Prostate gland (tissue), 2 donors: Measurements from ENCODE around the gene AK9. TPM values are rescaled to one million over a fixed set of nuclear protein-coding genes. Genes with fewer than 3 reads are reported as not detected.

Source experiments
- DNase-seq: peaks from one replicate; pipeline ENCODE4 v3.0.0-alpha.2; 2019; ENCODE audit warnings: low spot score
- H3K27ac ChIP-seq, 2 donors: fragments of 200-600 bp; sonication (generic); 2 replicates each; pipeline ENCODE4 v1.5.1; 2017 to 2019
- H3K27me3 ChIP-seq: fragments of 200-600 bp; sonication (generic); replicated peaks from 2 replicates; pipeline ENCODE4 v1.5.1; 2019; ENCODE audit not compliant: insufficient read depth
- H3K36me3 ChIP-seq, 2 donors: fragments of 200-600 bp; sonication (generic); 1 replicate in 1 of 2; 2 replicates in 1 of 2; pipeline versions ENCODE4 v1.5.1 to v1.8.1; 2017 to 2019
- H3K4me1 ChIP-seq: fragments of 200-600 bp; sonication (generic); replicated peaks from 2 replicates; pipeline ENCODE4 v1.5.1; 2019
- H3K4me3 ChIP-seq, 2 donors: fragments of 200-600 bp; sonication (generic); 2 replicates each; pipeline ENCODE4 v1.5.1; 2017 to 2019
- H3K9me3 ChIP-seq: fragments of 200-600 bp; sonication (generic); 2 replicates; pipeline ENCODE4 v1.5.1; 2017
- POLR2A ChIP-seq: fragments of 450-650 bp; IDR thresholded peaks from one replicate; pipeline ENCODE4 v1.6.1; 2016; ENCODE audit warnings: antibody characterized with exemption, mild to moderate bottlenecking
- POLR2AphosphoS5 ChIP-seq: sonication (generic); formaldehyde crosslinking; IDR thresholded peaks from one replicate; pipeline ENCODE4 v1.6.1; 2017; ENCODE audit warnings: antibody characterized with exemption
- WGBS: methylation state at CpG from one replicate; pipeline ENCODE4 v1.1.5; 2018; 5-methylcytosine and 5-hydroxymethylcytosine counted together
- intact Hi-C: fragments of 100-400 bp; cut with DNase I; formaldehyde crosslinking; loops from one replicate; pipeline ENCODE4 v1.14.2; 2022
- total RNA-seq, 2 donors: library from RNA; depleted of rRNA; stranded (reverse); fragments of >200 nt; gene quantifications; one replicate each; pipeline ENCODE4 v1.1.0, GENCODE V29; 2016
- TF ChIP-seq, protein P1 (sequence below), 4 experiments: fragments of 200-600 bp in 2 of 4; fragments of 450-650 bp in 2 of 4; sonication (generic) in 2 of 4; IDR thresholded peaks; 1 replicate in 3 of 4; 2 replicates in 1 of 4; pipeline ENCODE4 v1.5.1; 2016 to 2019; ENCODE audit warnings: antibody characterized with exemption in 4 of 4, mild to moderate bottlenecking in 2 of 4, moderate library complexity in 2 of 4

AK9 gene
- total RNA-seq, 2 donors from 2014 or later = 4.5 to 22.0 TPM

DNA sequence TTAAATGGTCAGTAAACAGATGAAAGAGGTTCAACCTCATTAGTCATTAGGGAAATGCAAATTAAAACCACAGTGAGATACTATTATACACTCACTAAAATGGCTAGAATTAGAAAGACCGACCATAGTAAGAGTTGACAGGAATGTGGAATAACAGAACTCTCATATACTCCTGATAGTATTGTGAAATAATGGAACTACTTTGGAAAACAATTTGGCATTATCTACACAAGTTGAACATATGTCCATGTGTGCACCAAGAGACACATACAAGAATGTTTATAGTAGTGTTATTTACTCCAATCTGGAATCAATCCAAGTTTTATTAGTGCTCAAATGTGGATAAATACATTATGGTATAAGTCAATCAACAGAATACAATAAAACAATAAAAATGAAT, 59.6 kb downstream of the AK9 start:
- Histone ChIP-seq H3K27me3 (no peaks in the 10 kb centered on the region), H3K9me3 (no peaks in the 10 kb centered on the region), H3K36me3 (no peaks in the 10 kb centered on the region), H3K4me3 (no peak overlapping the region), H3K4me1 (no peaks in the 10 kb centered on the region), H3K27ac (no peak overlapping the region)
- TF ChIP-seq, protein P1, sequence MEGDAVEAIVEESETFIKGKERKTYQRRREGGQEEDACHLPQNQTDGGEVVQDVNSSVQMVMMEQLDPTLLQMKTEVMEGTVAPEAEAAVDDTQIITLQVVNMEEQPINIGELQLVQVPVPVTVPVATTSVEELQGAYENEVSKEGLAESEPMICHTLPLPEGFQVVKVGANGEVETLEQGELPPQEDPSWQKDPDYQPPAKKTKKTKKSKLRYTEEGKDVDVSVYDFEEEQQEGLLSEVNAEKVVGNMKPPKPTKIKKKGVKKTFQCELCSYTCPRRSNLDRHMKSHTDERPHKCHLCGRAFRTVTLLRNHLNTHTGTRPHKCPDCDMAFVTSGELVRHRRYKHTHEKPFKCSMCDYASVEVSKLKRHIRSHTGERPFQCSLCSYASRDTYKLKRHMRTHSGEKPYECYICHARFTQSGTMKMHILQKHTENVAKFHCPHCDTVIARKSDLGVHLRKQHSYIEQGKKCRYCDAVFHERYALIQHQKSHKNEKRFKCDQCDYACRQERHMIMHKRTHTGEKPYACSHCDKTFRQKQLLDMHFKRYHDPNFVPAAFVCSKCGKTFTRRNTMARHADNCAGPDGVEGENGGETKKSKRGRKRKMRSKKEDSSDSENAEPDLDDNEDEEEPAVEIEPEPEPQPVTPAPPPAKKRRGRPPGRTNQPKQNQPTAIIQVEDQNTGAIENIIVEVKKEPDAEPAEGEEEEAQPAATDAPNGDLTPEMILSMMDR (IDR thresholded peaks at IDR 0.05) = no peak
- TF ChIP-seq POLR2AphosphoS5 (no peak), POLR2A (no peak)
- intact Hi-C loops = no loop called here
- WGBS = 100% methylated on average over 1 of the region's 1 CpG
- no peak for DNase-seq

DNA sequence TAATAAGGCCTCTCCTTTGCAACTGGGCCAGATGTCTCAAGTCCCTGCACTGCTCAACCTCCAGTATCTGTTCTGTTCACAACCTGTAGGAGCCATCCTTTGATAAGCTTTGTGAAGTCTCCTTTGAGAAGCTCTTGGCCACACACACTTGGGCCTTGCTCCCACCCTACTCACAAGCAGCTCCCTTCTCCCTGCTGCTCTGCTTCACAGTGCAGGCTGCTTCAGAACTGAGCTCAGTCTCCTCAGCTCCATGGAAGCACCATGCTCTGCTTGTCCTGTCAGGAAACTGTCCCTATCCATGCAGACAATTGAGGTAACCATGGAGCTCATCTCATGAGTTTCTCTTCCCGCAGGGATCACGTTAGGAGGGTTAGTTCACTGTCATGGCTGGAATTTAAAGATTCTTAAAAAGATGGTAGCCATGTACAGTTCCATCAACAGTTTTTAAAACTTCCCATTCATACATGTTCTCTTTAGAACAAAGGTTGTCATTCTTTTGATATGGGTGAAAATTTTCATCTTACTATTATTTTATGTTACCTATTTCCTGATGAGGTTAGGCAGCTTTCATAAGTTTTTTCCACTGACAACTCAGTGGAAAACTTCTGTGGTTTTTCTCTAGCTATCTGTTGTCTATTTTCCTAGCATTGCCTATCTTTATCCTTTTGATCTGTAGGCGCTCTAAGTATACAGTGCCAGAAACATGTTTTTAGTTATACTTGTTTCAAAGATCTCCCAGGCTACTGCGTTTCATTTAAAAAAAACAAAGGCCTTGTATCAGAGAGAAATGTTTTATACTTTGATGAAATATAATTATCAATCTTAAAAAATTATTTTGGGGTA, 62.6 kb downstream of the AK9 start:
- DNase-seq = no peak
- TF ChIP-seq POLR2A = no peak
- TF ChIP-seq POLR2AphosphoS5 = no peak
- TF ChIP-seq, protein P1 (IDR thresholded peaks at IDR 0.05) = no peak
- no peaks in the 10 kb centered on the region for H3K4me1 ChIP-seq
- intact Hi-C loops = no loop called here
- H3K27ac ChIP-seq = no peak overlapping the region
- no peaks in the 10 kb centered on the region for H3K9me3 ChIP-seq
- no peak overlapping the region for H3K4me3 ChIP-seq
- 88% methylated on average over 4 of the region's 4 CpGs for WGBS
- H3K36me3 ChIP-seq = no peaks in the 10 kb centered on the region
- H3K27me3 ChIP-seq = no peaks in the 10 kb centered on the region

DNA sequence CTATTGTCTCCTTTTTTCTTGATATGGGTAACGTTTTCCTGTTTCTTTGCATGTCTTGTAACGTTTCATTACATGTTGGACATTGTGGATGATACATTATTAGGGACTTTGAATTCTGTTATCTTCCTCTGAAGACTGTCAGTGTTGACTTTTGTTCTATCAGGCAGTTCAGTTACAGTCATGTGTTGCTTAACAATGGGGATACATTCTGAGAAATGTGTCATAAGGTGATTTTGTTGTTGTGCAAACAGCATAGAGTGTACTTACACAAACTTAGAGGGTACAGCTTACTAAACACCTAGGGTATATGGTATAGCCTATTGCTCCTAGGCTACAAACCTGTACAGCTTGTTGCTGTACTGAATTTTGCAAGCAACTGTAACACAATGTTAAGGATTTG, 64.7 kb downstream of the AK9 start:
- Histone ChIP-seq H3K4me3 (no peak overlapping the region), H3K36me3 (no peaks in the 10 kb centered on the region), H3K9me3 (no peaks in the 10 kb centered on the region), H3K27me3 (no peaks in the 10 kb centered on the region), H3K27ac (no peak overlapping the region), H3K4me1 (no peaks in the 10 kb centered on the region)
- intact Hi-C loops = no loop called here
- WGBS = 19% methylated on average over 2 of the region's 2 CpGs
- TF ChIP-seq POLR2A = no peak
- TF ChIP-seq POLR2AphosphoS5 = no peak
- TF ChIP-seq, protein P1 (IDR thresholded peaks at IDR 0.05) = no peak
- no peak for DNase-seq

DNA sequence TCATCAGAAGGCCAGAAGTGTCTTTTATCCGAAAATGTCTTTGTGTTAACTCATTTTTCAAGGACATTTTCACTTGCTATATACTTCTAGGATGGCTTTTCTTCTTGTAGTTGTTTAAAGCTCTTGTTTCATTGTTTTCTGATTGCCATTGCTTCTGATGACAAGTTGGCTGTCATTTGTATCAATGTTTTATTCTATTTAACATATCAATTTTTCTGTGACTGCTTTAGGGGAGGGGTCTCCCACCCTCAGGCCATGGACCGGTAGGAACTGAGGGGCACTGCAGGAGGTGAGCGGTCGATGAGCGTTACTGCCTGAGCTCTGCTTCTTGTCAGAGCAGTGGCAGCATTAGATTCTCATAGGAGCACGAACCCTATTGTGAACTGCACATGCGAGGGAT, 65.8 kb downstream of the AK9 start:
- Histone ChIP-seq H3K9me3 (no peaks in the 10 kb centered on the region), H3K27ac (no peak overlapping the region), H3K36me3 (no peaks in the 10 kb centered on the region), H3K27me3 (no peaks in the 10 kb centered on the region), H3K4me3 (no peak overlapping the region), H3K4me1 (no peaks in the 10 kb centered on the region)
- DNase-seq = no peak
- TF ChIP-seq, protein P1 (IDR thresholded peaks at IDR 0.05) = no peak
- no peak for TF ChIP-seq POLR2A
- intact Hi-C loops = no loop called here
- WGBS = 91% methylated on average over 7 of the region's 7 CpGs

DNA sequence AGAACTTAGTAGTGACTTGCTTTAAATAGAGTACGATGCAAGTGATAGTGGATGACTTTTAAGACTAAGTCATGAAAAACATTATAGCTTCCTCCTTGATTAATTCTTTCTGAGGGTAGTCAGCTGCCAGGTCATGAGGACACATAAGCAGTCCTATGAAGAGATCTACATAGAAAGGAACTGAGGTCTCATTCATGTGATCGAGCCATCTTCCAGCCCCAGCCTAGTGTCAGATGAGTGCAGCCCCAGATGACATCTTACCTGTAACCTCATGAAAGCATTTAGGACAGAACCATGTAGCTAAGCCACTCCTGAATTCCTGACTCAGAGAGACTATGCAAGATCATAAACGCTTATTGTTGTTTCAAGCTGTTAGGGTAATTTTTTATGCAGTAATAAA, 67.7 kb downstream of the AK9 start:
- no peak overlapping the region for H3K4me3 ChIP-seq
- no peaks in the 10 kb centered on the region for H3K27me3 ChIP-seq
- no peaks in the 10 kb centered on the region for H3K4me1 ChIP-seq
- WGBS = 64% methylated on average over 3 of the region's 3 CpGs
- H3K36me3 ChIP-seq = no peaks in the 10 kb centered on the region
- no peak for DNase-seq
- no peak overlapping the region for H3K27ac ChIP-seq
- intact Hi-C loops = no loop called here
- no peaks in the 10 kb centered on the region for H3K9me3 ChIP-seq
- TF ChIP-seq, protein P1 (IDR thresholded peaks at IDR 0.05) = no peak
- TF ChIP-seq POLR2A (no peak), POLR2AphosphoS5 (no peak)
